ENCODE data around the gene CENPX. TPM values are rescaled to one million over a fixed set of nuclear protein-coding genes. Genes with fewer than 3 reads are reported as not detected.
A peak's percentile ranks its signal among the peaks of the same experiment; 100 is the strongest.

CENPX gene
- polyA plus RNA-seq, 1 donor (not counting 4 experiments of a cell fraction or from before 2014, with no cell fraction given), result 48.2 TPM

GRCh38 chr17:82064433-82065192 is 41.9 kb upstream of the CENPX start:
- H3K36me3 ChIP-seq (ENCODE audit: control insufficient read depth in 2 of 2, extremely low read depth in 1 of 2, insufficient read depth in 2 of 2, low read length in 2 of 2), result peaks cover 18 to 20% of the 10 kb centered on the region in 2 experiments
- H3K4me1 ChIP-seq (ENCODE audit: control insufficient read depth, extremely low read depth, insufficient read depth, low read length), result peaks cover 13% of the 10 kb centered on the region
- H4K20me1 ChIP-seq (ENCODE audit: control insufficient read depth, extremely low read depth, insufficient read depth, low read length), result peaks cover 9% of the 10 kb centered on the region
- FAIRE-seq (no peak), DNase-seq (ENCODE audit: low read depth, low spot score) (no peak)
- peak overlapping the region; percentile 83 for H3K9ac ChIP-seq (ENCODE audit: control insufficient read depth, extremely low read depth, insufficient read depth, low read length)
- no peak for TF ChIP-seq EZH2 (IDR thresholded peaks at IDR 0.05; ENCODE audit: low read length)
- TF ChIP-seq, protein P1, sequence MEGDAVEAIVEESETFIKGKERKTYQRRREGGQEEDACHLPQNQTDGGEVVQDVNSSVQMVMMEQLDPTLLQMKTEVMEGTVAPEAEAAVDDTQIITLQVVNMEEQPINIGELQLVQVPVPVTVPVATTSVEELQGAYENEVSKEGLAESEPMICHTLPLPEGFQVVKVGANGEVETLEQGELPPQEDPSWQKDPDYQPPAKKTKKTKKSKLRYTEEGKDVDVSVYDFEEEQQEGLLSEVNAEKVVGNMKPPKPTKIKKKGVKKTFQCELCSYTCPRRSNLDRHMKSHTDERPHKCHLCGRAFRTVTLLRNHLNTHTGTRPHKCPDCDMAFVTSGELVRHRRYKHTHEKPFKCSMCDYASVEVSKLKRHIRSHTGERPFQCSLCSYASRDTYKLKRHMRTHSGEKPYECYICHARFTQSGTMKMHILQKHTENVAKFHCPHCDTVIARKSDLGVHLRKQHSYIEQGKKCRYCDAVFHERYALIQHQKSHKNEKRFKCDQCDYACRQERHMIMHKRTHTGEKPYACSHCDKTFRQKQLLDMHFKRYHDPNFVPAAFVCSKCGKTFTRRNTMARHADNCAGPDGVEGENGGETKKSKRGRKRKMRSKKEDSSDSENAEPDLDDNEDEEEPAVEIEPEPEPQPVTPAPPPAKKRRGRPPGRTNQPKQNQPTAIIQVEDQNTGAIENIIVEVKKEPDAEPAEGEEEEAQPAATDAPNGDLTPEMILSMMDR (optimal IDR thresholded peaks at IDR 0.05 in 1 of 3, IDR thresholded peaks at IDR 0.05 in 1 of 3, conservative IDR thresholded peaks at IDR 0.05 in 1 of 3; ENCODE audit: extremely low read depth in 1 of 3, insufficient read depth in 2 of 3, low read length in 3 of 3), result peak in 1 of 3 experiments; percentile 4
- peak overlapping the region; percentile 78 to 84 (median 84) for H3K4me3 ChIP-seq (ENCODE audit: control insufficient read depth in 2 of 3, extremely low read depth in 1 of 3, insufficient read depth in 2 of 3, low read depth in 1 of 3, low read length in 3 of 3)
- H3K9me1 ChIP-seq (ENCODE audit: control insufficient read depth, extremely low read depth, insufficient read depth, low read length), result no peaks in the 10 kb centered on the region
- H3K27me3 ChIP-seq (ENCODE audit: control insufficient read depth, extremely low read depth, insufficient read depth, low read length), result no peaks in the 10 kb centered on the region
- H3K27ac ChIP-seq (ENCODE audit: control insufficient read depth, insufficient read depth, low read length), result peak overlapping the region; percentile 52
- dilution Hi-C loops (cut with MboI; ENCODE audit: extremely low pct_ligation_motif_present, low sequenced_read_pairs), result no loop called here
- H2AFZ ChIP-seq (ENCODE audit: control insufficient read depth, low read length), result no peak overlapping the region
- peak overlapping the region; percentile 93 for H3K4me2 ChIP-seq (ENCODE audit: control insufficient read depth, extremely low read depth, insufficient read depth, low read depth, low read length)
- peaks cover 20% of the 10 kb centered on the region for H3K79me2 ChIP-seq (ENCODE audit: control insufficient read depth, insufficient read depth, low read length)
- H3K9me3 ChIP-seq (ENCODE audit: control insufficient read depth, low read depth, low read length), result no peaks in the 10 kb centered on the region

GRCh38 chr17:82063424-82064415 is 41.0 kb upstream of the CENPX start:
- Histone ChIP-seq H3K9me3 (ENCODE audit: control insufficient read depth, low read depth, low read length) (no peaks in the 10 kb centered on the region), H3K9me1 (ENCODE audit: control insufficient read depth, extremely low read depth, insufficient read depth, low read length) (no peaks in the 10 kb centered on the region), H2AFZ (ENCODE audit: control insufficient read depth, low read length) (no peak overlapping the region), H3K9ac (ENCODE audit: control insufficient read depth, extremely low read depth, insufficient read depth, low read length) (peak overlapping the region; percentile 83), H3K4me2 (ENCODE audit: control insufficient read depth, extremely low read depth, insufficient read depth, low read depth, low read length) (peak overlapping the region; percentile 93), H3K4me1 (ENCODE audit: control insufficient read depth, extremely low read depth, insufficient read depth, low read length) (peaks cover 13% of the 10 kb centered on the region), H3K27ac (ENCODE audit: control insufficient read depth, insufficient read depth, low read length) (no peak overlapping the region), H3K36me3 (ENCODE audit: control insufficient read depth in 2 of 2, extremely low read depth in 1 of 2, insufficient read depth in 2 of 2, low read length in 2 of 2) (peaks cover 18 to 27% of the 10 kb centered on the region in 2 experiments), H3K4me3 (ENCODE audit: control insufficient read depth in 2 of 3, extremely low read depth in 1 of 3, insufficient read depth in 2 of 3, low read depth in 1 of 3, low read length in 3 of 3) (no peak overlapping the region), H4K20me1 (ENCODE audit: control insufficient read depth, extremely low read depth, insufficient read depth, low read length) (peaks cover 9% of the 10 kb centered on the region), H3K27me3 (ENCODE audit: control insufficient read depth, extremely low read depth, insufficient read depth, low read length) (no peaks in the 10 kb centered on the region), H3K79me2 (ENCODE audit: control insufficient read depth, insufficient read depth, low read length) (peaks cover 20% of the 10 kb centered on the region)
- dilution Hi-C loops (cut with MboI; ENCODE audit: extremely low pct_ligation_motif_present, low sequenced_read_pairs), result no loop called here
- FAIRE-seq (no peak), DNase-seq (ENCODE audit: low read depth, low spot score) (no peak)
- no peak for TF ChIP-seq EZH2 (IDR thresholded peaks at IDR 0.05; ENCODE audit: low read length)
- TF ChIP-seq, protein P1 (optimal IDR thresholded peaks at IDR 0.05 in 1 of 3, IDR thresholded peaks at IDR 0.05 in 1 of 3, conservative IDR thresholded peaks at IDR 0.05 in 1 of 3; ENCODE audit: extremely low read depth in 1 of 3, insufficient read depth in 2 of 3, low read length in 3 of 3), result no peak
